Measurements from ENCODE around the gene CLIC3.
A peak's percentile ranks its signal among the peaks of the same experiment; 100 is the strongest.
"Not testable (repeated sequence)": the region's sequence is repeated elsewhere in the genome, so short reads cannot be mapped to it uniquely, and the experiment has no call there.

Gene CLIC3, protein sequence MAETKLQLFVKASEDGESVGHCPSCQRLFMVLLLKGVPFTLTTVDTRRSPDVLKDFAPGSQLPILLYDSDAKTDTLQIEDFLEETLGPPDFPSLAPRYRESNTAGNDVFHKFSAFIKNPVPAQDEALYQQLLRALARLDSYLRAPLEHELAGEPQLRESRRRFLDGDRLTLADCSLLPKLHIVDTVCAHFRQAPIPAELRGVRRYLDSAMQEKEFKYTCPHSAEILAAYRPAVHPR

DNA sequence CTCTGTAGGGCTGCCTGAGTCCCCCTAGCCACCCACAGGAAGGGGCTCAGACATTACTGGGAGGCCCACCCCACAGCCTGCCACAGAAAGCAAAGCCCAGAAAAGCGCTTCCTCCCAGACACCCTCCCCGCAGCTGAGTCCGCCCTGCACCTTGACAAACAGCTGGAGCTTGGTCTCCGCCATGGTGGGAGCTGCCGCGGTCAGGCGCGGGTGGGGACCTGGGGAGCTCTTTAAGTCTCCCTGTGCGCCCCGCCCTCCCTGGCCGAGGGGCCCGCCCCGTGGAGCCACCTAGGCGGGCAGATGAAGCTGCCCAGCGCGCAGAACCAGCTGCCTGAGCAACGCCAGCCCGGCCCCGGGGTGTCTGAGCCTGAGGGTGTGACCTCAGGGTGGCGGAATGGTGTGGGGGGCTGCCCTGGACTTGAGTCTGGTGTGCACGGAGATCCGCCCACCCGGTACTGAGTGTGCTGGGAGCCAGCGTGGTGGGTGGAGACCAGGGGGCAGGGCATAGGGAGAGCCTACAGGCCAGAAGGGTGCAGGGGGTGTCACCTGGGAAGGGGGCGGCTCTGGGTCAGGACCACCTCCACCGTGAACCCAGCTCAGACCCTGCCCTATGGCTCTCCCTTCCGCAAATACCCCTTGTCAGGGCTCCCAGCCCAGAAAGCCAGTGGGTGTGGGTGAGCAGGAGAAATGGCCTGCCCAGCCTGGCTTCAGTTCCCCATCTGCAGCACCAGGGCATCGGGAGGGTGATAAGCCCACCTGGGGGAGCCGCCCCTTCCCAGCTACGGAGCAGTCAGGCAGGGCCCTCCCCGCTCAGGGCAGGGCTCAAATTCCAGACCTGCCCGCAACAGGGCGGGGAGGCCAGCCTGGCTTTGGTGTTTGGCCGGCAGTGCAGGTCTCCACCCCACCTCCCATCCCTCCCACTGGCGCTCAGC, at the start of gene CLIC3:
TSS of gene CLIC3 (minus strand) at position 208 of the 932 bp plus-strand sequence. CDS start at position 183, 25 bp downstream.
- no peak for DNase-seq

DNA sequence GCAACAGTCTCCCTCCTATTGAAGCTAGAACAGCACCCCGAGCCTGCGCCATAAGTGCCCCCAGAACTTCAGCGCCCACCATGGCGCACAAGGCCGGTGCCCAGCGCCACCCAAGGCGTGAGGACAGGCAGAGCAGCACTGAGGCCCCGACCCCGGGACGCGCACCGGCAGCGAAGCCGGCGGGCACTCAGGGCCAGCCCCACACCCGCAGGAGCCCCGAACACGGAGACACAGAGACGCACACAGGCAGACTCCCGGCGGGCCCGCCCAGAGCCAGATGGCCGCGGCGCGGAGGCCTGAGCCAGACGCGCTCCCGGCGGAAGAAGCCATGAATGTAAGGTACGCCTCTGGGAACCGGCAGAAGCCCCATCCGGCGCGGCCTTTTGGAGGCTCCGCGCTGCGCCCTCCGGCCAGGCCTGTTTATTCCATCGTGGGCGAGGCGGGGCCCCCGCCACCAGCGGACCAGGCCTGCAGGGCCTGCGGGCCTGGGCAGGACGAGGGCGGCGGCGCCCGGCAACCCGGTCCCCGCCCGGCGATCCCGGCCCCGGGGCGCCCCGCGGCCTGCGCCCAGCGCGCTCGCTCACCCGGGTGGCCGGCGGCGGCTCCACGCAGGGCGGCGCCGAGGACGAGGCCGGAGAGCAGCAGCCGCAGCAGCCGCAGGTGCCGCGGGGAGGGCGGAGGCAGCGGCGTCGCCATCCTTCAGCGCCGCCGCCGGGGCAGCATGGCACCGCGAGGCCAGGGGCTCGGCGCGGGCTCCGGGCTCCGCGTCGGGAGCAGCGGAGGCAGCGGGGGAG, 49.1 kb upstream of the CLIC3 start:
- peak in 1 of 2 experiments; percentile 16 for DNase-seq

DNA sequence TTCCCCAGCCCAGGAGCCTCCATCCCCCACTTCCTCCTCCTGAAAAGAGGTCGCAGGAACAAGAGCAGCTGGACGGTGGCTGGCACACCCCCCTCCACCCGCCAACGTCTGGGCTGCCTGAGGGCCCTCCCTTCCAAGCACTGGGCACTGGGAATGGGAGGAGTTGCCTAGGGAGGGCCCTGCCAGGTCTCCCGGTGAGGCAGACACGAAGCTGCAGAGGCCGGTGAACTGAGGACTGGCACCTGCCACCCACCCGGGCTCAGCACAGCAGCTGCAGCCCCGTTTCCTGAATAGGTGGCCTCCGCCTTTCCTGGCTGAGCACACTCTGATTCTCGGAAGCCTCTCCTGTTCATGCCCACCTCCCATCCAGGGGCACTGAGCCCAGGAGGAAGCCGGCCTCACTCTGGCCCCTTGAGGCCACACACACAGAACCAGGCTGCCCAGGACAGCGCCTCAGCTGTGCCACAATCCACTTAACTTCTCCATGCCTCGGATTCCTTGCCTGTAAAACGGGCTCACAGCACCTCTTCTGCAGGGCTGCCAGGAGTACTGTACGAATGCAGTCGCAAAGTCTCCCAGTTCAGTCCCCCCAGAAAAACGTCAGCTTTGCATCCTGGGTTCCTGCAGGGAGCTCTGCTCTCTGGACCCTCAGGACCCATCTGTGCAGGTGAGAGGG, 48.3 kb upstream of the CLIC3 start:
- DNase-seq: no peak

DNA sequence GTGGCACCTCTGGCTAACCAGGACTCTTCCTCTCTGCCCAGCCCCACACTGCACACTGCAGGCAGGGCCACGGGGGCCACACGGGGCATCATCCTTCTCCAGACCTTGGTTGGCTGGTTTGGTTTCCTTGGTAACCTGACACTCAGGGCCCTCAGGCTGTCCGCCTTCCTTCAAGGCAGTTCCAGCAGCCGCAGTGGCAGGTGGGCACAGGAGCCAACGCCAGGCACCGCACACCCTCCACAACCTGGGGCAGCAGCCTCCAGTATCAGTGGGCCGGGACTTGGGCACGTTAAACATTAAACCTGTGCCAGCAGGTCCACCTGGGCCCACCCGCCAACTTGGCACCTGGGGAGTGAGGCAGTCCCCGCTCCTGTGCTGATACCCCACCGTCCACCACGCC, 47.7 kb upstream of the CLIC3 start:
- no peak for DNase-seq

DNA sequence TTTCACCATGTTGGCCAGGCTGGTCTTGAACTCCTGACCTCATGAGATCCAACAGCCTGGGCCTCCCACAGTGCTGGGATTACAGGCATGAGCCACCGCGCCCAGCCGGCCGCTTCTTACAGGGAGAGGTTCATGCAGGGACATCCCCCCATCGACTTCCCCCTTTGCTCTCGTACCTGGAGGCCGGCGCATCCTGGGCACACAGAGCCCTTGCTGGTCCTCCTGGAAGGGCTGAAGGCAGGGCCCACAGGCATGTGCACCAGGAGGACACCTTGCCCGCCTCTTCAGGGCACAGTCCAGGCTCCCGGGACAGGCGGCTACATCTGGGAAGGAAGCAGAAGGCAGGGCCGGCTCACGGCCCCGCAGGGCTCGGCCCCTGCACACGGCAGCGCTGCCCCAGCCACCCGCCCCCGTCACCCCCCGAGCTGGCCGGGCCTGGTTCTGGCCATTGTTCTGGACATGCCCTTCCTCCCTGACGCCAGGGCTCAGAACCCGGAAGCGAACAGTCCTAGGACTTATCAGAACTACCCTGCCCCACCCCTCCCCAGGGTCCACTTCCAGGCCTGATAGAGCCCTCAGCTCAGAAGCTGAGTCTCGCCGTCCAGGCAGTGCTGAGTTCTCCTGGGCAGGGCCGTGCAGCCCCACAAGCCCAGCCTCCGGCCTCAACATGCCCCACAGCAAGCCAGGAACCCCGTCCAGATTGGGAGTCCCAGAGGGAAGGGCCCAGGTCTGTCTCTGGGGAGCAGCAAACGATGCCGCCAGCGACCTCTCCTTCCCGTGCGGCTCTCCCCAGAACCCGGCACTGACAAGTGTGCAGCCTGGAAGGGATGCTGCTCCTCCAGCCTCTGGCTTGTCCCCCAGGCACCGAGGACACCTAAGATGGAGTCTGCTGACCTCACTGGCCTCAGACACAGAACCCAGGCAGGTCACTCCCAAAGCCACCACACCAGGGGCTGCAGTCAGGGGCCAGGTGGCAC, 46.7 kb upstream of the CLIC3 start:
- DNase-seq: no peak

DNA sequence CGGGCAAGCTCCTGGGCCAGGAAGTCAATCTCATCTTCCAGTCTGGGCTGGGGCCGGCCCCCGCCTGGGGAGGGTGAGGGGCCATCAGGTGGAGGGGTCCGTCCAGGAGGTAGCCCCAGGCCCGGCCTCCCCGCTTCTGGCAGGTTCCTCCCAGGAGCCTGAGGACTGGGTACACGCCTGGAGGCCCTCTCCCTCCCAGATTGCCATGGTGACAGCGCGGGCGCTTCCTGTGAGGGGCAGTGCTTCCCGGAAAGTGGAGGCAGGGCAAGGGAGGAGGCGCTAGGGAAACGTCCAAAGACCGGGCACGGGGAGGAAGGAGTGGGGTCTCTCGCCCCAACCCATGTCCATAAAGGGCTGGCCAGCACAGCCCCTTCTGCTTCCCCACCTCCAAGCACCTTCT, 44.8 kb upstream of the CLIC3 start:
- no peak for DNase-seq

DNA sequence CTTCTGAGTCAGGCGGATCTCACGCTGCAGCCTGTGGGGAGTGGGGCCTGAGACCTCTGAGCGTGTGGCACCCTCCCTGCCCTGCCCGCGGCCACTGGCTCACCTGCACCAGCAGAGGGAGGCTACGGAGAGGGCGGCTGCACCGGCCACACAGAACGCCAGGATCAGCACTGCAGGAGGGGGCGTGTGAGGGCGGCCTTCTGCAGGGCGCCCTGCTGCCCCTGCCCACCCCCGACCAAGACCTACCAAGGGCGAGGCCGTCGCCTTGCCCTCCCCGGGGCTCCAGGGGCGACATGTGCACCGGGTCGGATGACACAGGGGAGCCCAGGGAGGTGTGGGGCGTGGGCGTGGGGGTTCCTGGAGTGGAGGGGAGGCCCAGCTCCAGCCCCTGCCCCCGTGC, 44.2 kb upstream of the CLIC3 start:
- no peak for DNase-seq

DNA sequence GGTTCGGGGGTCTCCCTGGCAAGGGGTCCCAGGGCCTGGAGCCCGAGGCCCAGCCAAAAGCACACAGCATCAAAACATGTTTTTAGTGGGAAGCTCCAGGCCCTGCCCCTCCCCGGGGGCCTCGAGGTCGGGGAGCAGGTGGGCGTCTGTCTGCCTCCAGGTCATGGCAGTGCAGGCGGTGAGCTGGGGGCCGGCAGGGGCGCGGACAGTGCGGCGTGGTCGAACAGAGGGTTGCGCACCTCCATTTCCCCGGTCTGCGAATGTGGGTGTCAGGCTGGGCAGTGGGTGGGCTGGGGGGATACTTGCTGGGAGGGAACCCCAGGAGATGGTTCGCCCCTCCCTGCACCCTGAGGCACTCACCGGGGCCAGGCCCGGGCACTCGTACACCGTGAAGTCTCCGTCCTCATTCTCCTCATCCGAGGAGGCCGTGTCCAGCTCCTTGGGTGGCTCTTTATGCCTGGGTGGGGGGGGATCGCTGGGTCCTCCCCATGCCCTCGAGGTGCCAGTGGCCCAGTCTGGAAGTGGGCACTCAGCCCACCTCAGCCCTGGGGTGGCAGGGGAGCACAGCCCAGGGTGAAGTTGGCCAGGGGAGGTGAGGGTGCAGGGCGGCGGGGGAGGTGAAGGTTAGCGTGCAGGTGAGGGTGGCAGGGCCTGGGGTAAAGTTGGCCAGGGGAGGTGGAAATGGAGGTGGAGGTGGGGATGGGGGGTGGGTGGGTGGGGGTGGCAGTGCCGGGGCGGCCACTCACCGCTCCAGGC, 43.4 kb upstream of the CLIC3 start:
- no peak for DNase-seq

DNA sequence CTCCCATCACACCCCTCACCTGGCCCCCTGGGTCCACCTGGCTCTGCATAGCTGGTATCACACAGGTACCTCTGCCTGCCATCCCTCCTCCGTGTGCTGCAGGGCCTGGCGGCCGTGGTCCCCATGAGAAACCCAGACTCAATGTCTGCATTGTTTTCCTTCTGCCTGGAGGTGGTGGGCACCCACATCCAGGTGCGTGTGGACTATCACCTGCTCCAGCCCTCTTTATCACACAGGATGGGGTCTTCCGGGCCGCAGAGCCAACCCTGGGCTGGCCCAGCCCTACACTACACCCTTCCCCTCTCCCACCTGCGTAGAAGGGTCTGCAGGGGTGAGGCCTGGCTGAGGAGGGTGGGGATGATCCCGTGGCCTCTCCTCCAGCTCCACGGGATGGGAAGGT, 42.5 kb upstream of the CLIC3 start:
- no peak for DNase-seq

DNA sequence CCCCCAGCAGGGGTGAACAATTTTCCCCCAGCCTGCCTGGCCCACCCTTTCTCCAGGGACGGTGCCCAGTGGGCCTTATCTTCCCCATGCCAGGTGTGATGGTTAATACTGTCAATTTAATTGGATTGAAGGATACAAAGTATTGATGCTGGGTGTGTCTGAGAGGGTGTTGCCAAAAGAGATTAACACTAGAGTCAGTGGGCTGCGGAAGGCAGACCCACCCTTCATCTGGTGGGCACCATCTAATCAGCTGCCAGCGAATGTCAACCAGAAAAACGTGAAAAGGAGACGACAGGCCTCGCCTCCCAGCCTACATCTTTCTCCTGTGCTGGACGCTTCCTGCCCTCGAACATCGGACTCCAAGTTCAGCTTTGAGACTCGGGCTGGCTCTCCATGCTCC, 41.1 kb upstream of the CLIC3 start:
- no peak for DNase-seq

DNA sequence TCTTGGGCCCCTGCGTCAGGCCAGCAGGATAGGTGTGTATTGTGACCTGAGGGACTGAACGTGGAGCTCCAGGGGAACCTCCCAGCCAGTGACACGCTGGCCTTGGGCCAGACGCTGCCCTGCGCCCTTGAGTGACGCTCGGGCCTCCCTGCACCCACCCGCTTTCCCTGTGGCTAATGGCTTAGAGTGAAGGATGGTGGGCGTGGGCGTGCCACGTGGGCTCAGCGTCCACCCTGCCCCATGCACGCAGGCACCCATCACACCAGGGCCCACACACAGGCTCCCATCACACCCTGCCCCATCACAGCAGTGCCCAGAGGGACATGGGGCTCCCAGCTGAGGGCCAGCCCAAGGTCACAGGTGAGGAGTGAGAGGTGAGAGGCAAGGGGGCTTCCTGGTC, 40.7 kb upstream of the CLIC3 start:
- DNase-seq: no peak

DNA sequence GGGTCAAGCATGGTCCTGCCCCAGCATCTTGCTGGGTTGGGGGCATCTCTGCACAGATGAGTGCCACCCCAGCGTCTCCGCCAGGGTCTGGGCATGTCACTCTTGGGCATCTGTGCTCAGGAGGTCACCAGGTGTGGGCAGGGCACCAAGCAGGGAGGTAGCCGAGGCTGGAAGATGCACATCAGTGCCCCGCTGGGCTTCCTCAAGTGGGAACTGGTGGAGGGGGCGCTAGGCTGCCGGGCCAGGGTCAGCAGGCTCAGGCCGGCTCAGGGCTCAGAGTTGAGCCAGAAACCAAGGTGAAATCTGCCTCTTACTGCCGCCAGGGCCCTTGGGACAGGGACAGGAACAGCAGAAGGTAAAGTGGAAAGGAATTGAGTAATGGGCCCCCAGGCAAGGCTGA, 39.6 kb upstream of the CLIC3 start:
- no peak for DNase-seq

DNA sequence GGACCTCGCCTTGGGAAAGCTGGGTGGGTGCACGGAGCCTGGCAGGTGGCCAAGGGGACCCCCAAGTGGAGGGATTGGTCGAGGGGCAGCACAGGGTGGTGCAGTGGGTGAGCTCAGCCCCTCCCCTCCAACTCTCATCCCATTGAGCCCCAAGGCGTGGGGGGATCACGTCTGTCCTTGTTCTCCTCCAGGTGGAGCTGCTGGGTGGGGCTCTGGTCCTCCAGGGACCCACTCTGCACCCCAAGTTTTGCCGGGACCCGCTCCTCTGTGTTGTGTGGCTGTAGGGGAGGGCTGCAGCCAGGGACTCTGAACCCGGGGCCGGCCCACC, 39.1 kb upstream of the CLIC3 start:
- no peak for DNase-seq

DNA sequence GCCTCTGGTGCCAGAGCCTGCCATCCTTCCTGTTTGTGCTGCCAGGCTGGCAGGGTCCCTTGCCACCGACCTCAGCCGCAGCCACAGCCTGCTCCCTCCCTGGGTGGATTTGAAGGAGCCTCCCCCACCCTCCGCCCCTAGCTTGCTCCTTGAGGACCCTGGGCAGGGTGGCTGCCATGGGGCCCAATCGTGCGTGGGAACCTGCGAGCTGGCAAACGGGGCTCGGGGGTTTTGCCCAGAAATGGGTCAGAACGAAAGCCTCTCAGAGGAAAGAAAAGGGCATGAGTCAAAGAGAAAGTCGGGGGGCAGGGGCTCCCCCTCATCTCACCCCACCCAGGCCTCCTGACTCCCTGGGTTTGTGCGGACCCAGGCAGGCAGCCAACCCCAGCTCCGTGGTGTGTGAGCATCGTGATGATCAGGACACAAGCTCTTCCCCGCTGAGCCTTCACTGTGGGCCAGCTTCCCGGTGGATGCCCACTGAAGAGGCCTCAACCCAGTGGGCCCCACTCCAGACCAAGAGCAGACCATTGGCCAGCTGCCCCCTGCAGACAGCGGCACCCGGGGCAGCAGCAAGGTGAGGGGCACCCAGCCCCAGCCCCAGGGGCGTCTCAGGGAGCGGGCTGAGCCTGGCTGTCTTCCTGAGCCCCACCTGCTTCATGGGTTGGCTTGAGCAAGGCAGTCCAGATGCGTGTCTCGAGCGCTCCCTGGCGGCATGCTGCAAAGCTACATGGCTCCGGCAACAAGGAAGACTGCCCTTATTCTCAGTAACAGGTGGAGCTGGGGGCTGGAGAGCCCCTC, 38.5 kb upstream of the CLIC3 start:
- DNase-seq: peak in 1 of 2 experiments; percentile 68

DNA sequence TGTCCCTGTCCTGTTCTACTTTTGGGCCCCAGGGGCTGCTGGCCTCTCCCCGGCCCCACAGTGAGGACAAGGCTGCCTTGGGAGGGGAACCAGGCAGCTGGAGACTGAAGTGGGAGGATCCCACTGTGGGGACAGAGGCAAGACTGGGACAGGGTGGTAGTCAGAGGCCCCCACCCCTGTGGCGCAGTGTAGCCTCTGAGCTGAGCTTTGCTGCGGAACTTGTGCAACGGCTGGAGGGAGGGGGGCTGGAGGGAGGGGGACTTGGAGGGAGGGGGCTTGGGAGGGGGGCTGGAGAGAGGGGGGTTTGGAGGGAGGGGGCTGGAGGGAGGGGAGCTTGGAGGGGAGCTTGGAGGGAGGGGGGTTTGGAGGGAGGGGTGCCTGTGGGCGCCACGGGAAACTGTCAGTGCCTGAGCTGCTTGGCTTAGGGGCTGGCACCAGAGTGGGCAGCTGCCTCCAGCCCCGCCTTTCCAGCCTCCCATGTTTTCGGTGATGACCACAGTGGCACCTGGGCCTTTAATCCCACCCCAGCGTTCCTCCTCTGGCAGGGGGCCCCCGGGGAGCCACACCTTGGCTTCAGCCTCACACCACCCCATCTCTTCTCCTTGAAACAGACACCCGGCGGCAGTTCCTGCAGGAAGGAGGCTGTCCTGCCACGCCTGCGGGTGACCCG, 37.8 kb upstream of the CLIC3 start:
- DNase-seq: peak in 1 of 2 experiments; percentile 29

DNA sequence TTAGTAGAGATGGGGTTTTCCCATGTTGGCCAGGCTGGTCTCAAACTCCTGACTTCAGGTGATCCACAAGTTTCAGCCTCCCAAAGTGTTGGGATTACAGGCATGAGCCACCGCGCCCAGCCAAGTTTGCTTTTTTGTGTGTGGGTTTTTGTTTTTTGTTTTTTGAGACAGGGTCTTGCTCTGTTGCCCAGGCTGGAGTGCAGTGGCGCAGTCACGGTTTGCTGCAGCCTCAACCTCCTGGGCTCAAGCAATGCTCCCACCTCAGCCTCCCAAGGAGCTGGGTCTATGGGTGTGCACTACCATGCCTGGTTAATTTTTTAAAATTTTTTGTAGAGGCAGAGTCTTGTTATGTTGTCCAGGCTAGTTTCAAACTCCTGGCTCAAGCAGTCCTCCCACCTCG, 37.1 kb upstream of the CLIC3 start:
- DNase-seq: not testable (repeated sequence)

DNA sequence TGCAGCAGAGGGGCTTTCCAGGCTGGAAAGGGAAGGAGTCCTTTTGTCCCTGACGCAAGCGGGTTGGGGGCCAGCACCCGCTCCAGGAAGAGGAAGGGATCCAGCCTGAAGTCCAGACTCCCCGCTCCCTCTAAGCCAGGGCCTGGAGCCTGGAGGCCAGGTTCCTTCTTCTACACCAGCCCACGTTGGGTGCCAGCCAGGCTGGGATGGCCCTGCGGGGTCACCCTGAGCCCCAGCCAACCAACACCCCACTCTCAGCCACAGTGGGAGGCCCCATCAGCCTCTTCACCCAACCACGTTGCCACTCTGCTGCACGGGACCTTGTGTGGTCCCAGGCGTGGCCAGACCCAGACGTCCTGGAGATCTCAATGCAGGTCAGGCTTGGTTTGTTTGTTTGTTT, 36.5 kb upstream of the CLIC3 start:
- no peak for DNase-seq

DNA sequence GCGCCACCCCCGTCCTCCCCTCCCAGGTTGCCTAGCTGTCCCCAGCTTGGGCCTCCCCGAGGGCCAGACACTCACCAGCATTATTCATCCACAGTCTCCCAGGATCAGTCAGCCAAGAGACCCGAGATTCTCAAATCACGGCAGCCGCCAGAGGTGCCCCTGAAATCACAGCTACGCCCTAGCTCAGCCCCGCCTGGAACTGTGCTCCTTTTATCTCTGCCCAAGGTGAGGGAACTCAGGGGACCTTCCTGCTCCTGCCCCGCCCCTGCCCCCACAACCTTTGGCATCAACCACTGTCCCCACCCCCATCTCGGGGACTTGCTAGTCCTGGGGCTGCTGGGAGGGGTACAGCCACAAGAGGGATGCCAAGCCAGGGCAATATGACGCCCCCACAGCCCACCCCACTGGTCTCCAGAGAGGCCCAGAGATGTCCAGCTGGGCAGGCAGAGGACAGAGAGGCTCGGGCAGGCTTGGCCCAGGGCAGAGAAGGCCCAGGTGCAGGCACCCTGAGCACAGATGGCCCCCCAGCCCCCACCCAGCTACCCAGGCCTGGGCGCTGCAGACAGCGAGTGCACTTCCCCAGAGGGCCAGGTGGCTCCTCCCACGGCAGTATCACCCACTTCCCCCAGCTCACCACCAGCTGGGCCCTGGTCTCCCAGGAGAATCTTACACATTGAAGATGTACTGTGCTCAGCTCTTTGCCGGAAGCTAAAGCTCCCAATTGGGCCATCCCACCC, 35.7 kb upstream of the CLIC3 start, which contains the start of gene FUT7:
TSS of gene FUT7 (minus strand) at position 185 of the 737 bp plus-strand sequence. CDS start at position 88, 97 bp downstream.
- DNase-seq: no peak

Measured in cerebellar nuclear complex (tissue), 1 donor.